Measurements from ENCODE around the gene MBOAT2.

- TF ChIP-seq CTCF (IDR thresholded peaks at IDR 0.05; ENCODE audit: poor library complexity, severe bottlenecking) (no peak), MXI1 (conservative IDR thresholded peaks at IDR 0.05; ENCODE audit: poor library complexity, severe bottlenecking) (no peak)
Measured at GRCh38 chr2:9002313-9002636, 1.2 kb downstream of the MBOAT2 start.
